Measurements from ENCODE around the gene SRGAP2C. TPM values are rescaled to one million over a fixed set of nuclear protein-coding genes. Genes with fewer than 3 reads are reported as not detected.
"Not testable (repeated sequence)": the region's sequence is repeated elsewhere in the genome, so short reads cannot be mapped to it uniquely, and the experiment has no call there.

SRGAP2C gene
- 32.7 TPM for total RNA-seq

DNA sequence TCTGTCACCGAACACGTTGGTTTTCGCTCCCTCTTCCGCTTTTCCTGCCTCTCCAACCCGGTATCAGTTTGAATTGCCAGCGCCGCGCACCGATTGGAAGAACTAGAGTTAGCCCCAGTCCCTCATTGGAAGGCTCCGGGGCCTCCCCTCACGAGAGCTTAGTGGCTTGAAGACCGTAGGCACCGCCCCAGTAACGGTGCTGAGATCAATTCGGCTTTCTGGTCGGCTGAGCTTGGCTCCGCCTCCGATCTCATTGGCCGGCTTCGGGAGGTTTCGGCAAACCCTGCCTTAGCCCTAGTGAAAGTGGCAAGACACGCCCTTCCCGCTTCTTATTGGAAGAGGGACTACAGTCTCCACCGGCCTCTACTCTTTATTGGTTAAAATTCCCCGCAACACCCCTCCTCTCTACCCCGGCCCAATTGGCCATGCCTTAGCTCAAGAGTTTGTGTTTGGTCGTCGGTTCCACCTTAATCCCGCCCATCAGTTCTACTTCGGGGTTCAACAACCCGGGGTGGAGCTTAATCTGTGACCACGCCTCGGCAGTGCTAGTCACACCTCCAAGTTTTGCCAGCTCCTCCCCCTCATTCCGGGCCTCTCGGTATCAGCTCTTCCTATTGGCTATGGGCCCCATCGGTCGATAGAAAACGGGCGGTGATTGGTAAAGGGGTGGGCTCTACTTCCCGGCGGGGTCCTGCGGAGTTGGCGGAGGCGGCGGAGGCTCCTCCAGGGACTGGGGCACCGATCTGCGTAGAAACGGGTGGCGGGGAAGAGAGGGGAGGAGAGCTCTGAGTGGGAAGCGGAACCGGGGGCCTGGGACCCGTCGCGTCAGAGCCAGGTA, at the start of gene SRGAP2C, which contains the start of gene FAM72B:
Gene SRGAP2C, plus strand, starts transcription at position 686 of the 838 bp plus-strand sequence. CDS start 2,472 bp downstream, outside the sequence.
Gene FAM72B, minus strand, starts transcription at position 51 of the 838 bp plus-strand sequence. CDS start 851 bp downstream, outside the sequence.
- DNase-seq (ENCODE audit: low spot score) = peak; percentile 98

- DNase-seq (ENCODE audit: low spot score) = not testable (repeated sequence)
Measured at GRCh38 chr1:121140393-121140792, 44.4 kb upstream of the SRGAP2C start.

GRCh38 chr1:121148489-121149190, 36.1 kb upstream of the SRGAP2C start:
- not testable (repeated sequence) for DNase-seq (ENCODE audit: low spot score)

DNA sequence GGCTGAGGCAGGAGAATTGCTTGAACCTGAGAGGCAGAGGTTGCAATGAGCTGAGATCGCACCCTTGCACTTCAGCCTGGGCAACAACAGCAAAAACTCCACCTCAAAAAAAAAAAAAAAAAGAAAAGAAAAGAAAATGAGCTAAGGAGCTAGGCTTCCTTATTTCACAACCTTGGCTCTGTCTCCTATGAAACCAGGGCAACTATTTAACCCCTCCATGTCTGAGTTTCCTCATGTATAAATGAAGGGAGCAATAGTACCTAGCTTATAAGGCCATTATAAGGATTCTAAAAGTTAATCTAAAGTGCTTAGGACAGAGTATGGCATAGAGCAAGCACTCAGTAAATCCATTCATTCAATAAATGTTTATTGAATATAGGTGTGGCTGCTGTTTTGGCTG, 33.5 kb upstream of the SRGAP2C start:
- DNase-seq (ENCODE audit: low spot score) = not testable (repeated sequence)

- not testable (repeated sequence) for DNase-seq (ENCODE audit: low spot score)
Measured at GRCh38 chr1:121152788-121153187, 32.0 kb upstream of the SRGAP2C start.

DNA sequence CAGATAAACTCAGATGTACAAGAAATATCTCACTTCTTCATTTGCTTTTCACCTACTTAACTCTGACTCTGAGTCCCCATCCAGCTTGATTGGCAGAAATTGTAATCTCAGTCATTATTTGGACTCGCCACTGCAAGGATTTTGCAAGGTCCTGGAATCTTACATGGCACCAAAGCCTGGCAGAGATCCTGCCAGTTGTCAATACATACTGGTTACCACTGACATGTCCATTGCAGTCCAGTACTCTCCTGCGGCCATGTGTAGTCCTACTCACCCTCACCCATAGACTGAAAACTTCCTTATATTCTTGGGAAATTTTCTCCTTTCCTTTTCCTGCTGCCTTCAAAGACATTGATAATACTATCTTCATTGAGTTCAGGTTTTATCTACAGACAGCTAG, 30.0 kb upstream of the SRGAP2C start:
- DNase-seq (ENCODE audit: low spot score) = not testable (repeated sequence)

DNA sequence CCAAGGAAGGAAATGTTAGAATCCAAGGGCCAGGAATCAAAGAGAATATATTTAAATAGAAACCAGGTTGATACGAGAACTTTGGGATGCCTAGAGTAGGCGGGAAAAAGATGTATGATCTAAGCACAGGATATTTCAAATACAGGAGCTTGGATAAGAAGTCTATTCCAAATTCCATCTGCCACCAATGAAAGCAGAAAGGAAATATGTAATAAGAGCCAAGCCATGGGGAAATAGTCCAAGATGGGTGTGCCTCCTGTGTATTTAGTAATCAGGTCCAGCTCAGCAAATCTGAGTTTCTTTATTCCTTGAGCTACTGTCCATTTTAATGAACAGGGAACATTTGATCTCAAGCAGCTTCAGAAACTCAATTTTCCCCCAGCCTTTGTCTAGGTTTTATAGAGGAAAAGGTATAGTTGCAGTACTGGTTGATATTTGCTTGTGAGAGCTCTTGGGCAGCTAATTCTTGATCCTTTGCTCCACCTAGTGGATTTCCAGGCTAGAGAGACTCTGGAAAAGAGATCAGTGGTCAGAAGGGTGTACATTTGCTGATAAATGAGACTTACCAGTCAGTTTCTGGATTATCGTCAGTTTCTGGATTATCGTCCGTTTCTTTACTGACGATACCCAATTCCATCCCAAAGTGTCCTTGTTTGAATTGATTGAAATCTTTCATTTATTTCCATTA, 29.0 kb upstream of the SRGAP2C start:
- DNase-seq (ENCODE audit: low spot score) = not testable (repeated sequence)

DNA sequence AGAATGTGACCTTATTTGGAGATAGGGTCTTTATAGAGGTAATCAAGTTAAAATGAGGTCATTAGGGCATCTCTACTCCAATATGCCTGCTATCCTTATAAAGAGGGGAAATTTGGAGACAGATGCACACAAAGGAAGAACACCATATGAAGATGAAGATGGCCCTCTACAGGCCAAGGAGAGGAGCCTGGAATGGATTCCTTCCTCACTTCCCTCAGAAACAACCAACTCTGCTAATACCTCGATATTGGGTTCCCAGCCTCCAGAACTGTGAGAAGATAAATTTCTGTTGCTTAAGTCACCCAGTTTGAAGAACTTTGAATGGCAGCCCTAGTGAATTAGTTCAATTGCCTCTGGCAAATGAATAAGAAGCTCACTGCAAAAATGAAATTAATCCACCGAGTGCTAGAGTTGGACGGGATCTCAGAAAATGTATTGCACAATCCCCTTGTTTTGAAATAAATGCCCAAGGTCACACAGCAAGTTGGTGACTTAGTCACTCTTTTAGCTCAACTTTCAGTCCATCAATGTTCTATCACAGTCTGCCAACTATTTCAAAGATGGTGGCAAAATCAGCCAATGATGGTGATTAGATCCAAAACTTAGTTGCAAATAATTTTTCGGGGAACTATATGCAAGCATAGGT, 27.7 kb upstream of the SRGAP2C start:
- not testable (repeated sequence) for DNase-seq (ENCODE audit: low spot score)

DNA sequence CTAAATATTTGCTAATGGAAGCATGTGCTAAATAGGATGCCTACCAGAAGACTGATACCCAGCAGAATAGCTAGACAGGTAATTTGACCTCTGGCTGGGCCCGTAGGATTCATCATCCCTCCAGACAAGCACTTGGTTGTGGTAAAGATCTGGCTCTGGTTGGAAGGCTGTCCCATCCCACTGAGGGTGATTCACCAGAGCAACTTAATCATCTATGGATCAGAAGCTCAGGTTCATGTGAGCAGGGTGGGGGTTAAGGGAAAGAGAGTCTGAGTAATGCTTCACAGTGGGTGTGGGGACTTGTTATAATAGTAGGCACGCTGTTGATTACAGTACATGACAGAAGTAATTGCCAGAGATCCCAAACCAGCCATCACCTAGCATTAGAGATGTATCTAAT, 27.2 kb upstream of the SRGAP2C start:
- DNase-seq (ENCODE audit: low spot score) = not testable (repeated sequence)

DNA sequence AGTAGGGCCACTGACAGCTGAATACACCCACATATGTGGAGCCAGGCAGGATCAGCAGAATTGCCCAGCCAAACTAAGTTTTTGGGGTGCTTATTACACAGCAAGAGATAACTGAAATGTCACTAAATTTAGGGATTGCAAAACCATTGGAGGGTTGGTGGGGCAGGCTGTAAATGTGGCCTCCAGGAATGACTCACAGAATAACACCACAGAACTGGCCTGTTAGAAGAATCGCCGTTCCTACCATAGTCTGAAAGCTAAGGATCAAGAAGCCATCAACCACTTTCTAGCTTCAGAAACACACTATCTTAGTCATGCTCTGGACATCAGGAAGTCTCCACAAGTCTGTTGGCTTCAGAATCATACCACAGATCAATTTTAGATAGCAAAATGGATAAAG, 24.7 kb upstream of the SRGAP2C start:
- DNase-seq (ENCODE audit: low spot score) = not testable (repeated sequence)

GRCh38 chr1:121161199-121161901, 23.4 kb upstream of the SRGAP2C start:
- DNase-seq (ENCODE audit: low spot score) = not testable (repeated sequence)

DNA sequence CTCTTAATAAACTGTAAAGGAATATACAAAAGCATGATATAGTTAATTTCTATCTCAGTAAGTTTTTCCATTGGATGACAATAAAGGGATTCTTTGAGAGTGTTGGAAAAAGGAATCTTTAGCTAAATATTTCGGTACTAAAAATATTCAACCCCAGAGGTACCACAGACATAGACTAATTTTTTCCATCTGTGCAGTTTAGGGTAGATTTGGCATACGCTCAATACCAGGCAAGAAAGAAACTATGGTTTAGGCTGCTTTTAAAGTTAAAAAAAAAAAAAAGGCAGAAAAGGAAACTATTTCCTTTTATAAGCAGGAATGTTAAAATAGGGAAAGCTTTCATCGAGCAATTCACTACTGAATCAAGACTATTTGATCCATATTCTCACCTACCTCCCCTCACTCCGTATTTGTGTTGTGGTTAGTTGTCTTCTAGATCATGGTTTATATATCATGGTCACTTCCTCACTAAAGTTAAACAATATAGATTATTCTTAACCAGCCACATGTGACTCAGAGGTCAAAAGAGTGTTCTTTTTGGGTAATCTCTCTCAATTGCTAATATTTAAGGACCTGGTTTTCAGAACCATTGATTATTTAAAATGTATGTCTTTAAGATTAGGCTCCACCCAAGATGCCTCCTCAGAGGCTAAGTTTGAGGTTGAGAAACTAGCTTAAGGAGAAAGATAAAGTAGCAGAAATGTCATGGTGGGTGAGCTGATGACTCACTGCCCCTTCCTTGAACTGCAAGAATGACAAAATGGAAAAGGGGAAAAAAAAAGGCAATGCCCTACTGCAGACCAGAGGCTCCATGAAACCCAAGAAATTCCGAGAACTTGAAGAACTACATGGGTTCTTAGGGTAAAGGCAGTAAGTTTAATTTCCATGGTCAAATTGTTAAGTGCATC, 20.7 kb upstream of the SRGAP2C start:
- DNase-seq (ENCODE audit: low spot score) = not testable (repeated sequence)

- not testable (repeated sequence) for DNase-seq (ENCODE audit: low spot score)
Measured at GRCh38 chr1:121165296-121165695, 19.5 kb upstream of the SRGAP2C start.

GRCh38 chr1:121167225-121167738, 17.5 kb upstream of the SRGAP2C start:
- not testable (repeated sequence) for DNase-seq (ENCODE audit: low spot score)

DNA sequence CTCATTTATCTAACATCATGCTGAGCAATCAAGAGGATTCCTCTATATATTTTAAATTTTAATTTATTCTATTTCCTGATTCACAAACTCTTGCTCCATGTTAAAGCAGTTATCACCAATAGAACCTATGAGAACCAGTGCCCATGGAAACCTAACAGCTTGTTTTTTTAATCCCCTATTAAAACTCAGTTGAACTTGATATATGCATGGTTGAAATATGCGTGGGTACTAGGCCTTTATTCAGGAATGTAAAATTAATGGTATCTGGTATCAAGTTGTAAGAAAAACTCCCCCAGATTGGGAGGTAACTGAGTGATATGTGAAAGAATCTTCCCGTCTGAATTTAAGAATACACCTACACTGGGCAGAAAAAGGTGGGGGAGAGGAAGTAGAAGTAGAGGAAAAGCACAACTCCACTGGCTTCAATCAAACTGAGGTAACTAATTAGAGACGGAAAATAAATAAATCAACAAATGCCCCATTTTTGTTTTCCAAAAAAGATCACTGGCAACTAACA, 16.6 kb upstream of the SRGAP2C start:
- not testable (repeated sequence) for DNase-seq (ENCODE audit: low spot score)

DNA sequence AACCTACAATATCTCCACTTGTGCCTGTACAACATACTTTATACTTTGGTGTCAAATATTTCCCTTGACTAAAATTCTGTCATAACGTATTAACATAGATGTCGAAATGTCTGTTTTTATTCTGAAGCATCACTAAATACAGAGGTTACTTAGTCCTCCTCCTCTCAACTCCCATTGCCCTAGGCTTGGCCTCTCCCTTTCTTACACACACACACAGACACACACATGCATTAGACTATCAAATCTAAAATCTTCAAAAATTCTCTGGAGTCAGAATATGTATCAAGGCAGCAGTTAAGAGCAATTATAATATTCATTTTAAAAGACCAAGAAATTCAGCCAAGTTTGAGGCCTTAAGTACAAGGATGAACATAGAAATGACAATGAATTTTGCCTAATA, 8.1 kb upstream of the SRGAP2C start:
- not testable (repeated sequence) for DNase-seq (ENCODE audit: low spot score)

- DNase-seq (ENCODE audit: low spot score) = not testable (repeated sequence)
Measured at GRCh38 chr1:121178197-121178596, 6.6 kb upstream of the SRGAP2C start.

DNA sequence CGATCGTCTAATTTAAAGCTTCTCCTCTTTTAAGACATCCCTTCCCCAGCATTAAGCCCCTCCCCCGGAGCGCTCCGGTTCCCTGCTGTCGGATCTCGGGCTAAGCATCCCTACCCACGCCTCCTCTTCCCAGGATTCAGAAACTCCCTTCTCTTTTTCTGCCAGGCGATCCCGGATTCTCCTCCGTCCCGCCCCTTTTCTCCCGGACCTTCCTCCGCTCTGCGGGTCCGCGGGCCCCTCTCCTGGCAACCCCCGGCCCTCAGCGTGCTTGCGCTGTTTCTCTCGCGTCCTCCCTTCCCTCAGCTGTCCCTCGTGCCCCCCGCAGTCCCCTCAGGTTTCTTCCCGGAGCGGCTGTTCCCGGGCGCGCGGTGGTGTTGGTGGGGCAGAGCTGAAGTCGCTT, 908 bp upstream of the SRGAP2C start:
- not testable (repeated sequence) for DNase-seq (ENCODE audit: low spot score)

DNA sequence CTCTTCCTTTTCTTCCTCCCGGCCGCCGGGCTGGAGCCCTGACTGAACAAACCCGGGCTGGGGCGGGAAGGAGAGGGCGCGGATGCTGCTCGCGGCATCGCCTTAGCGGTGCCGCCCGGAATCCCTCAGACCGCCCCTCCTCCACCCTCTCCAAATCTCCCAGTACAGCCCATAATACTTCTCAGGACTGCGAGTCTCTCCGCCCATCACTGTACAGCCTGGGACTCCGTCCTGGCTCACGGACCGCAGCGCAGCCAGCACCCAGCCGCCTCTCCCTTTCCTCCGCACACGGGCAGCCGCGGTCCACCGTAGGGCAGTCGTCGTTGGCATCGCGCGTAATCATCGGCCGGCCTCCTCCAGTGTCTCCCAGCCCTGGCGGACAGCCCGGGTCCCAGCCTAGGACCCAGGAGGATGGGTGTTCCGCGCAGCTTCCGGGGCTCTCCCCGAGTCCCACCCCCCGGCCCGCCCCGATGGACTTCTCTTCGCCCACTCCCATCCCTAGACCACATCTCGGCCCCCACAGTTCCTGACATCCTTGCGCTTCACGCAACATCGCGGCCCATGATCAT, 449 bp downstream of the SRGAP2C start:
- not testable (repeated sequence) for DNase-seq (ENCODE audit: low spot score)
